Fibroblast of pulmonary artery (primary cell): ENCODE results near the gene IPMK.

Experiments used
- DNase-seq: peaks from one replicate; pipeline ENCODE4 v3.0.0-alpha.2; 2010; ENCODE audit warnings: low read depth
- H3K4me3 ChIP-seq: replicated peaks from 2 replicates; pipeline ENCODE4 v1.5.1; 2011; ENCODE audit warnings: low read depth, mild to moderate bottlenecking, control low read depth, low read length, moderate library complexity
- CTCF ChIP-seq: IDR thresholded peaks from 2 replicates; pipeline ENCODE4 v1.5.1; 2011; ENCODE audit warnings: mild to moderate bottlenecking, control low read depth, low read length, inconsistent platforms; ENCODE audit errors: missing control alignments

IPMK gene

GRCh38 chr10:58219875-58220274 is 47.8 kb downstream of the IPMK start:
- no peak for TF ChIP-seq CTCF
- no peak for DNase-seq
- no peak overlapping the region for H3K4me3 ChIP-seq

GRCh38 chr10:58217612-58218011 is 50.1 kb downstream of the IPMK start:
- H3K4me3 ChIP-seq, result no peak overlapping the region
- no peak for DNase-seq
- no peak for TF ChIP-seq CTCF

GRCh38 chr10:58212622-58213021 is 55.1 kb downstream of the IPMK start:
- H3K4me3 ChIP-seq, result no peak overlapping the region
- DNase-seq, result no peak
- TF ChIP-seq CTCF, result no peak

- TF ChIP-seq CTCF, result no peak
- H3K4me3 ChIP-seq, result no peak overlapping the region
- no peak for DNase-seq
Measured at GRCh38 chr10:58210160-58210559, 57.5 kb downstream of the IPMK start.

- peak; percentile 10 for DNase-seq
- TF ChIP-seq CTCF, result no peak
- no peak overlapping the region for H3K4me3 ChIP-seq
Measured at GRCh38 chr10:58209669-58210068, 58.0 kb downstream of the IPMK start.

- TF ChIP-seq CTCF, result no peak
- H3K4me3 ChIP-seq, result no peak overlapping the region
- no peak for DNase-seq
Measured at GRCh38 chr10:58206251-58206650, 61.4 kb downstream of the IPMK start.

GRCh38 chr10:58201704-58202103 is 66.0 kb downstream of the IPMK start:
- no peak overlapping the region for H3K4me3 ChIP-seq
- no peak for TF ChIP-seq CTCF
- no peak for DNase-seq
